Parathyroid adenoma (tissue), 2 donors: ENCODE measurements around the gene MCTP2.

Source experiments
- H2AFZ ChIP-seq: fragments of 300-600 bp; sonication (generic); one replicate; pipeline ENCODE4 v1.7.0; 2017; ENCODE audit warnings: antibody characterized with exemption, mild to moderate bottlenecking
- H3K27ac ChIP-seq: fragments of 300-600 bp; sonication (generic); one replicate; pipeline ENCODE4 v1.7.0; 2017
- H3K27me3 ChIP-seq: fragments of 300-600 bp; sonication (generic); one replicate; pipeline ENCODE4 v1.7.0; 2017; ENCODE audit warnings: low read length; ENCODE audit not compliant: control insufficient read depth, insufficient read depth
- H3K36me3 ChIP-seq: fragments of 300-600 bp; sonication (generic); one replicate; pipeline ENCODE4 v1.7.0; 2017; ENCODE audit warnings: low read length; ENCODE audit not compliant: control insufficient read depth, insufficient read depth
- H3K4me1 ChIP-seq: fragments of 300-600 bp; sonication (generic); one replicate; pipeline ENCODE4 v1.7.0; 2017; ENCODE audit warnings: control low read depth
- H3K4me2 ChIP-seq: fragments of 300-600 bp; sonication (generic); one replicate; pipeline ENCODE4 v1.7.0; 2017; ENCODE audit warnings: low read length
- H3K4me3 ChIP-seq: fragments of 300-600 bp; sonication (generic); one replicate; pipeline ENCODE4 v1.7.0; 2017; ENCODE audit warnings: low read depth, low read length
- H3K79me2 ChIP-seq: fragments of 300-600 bp; sonication (generic); one replicate; pipeline ENCODE4 v1.7.0; 2017; ENCODE audit warnings: control low read depth
- H3K9ac ChIP-seq: fragments of 300-600 bp; sonication (generic); one replicate; pipeline ENCODE4 v1.7.0; 2017; ENCODE audit warnings: mild to moderate bottlenecking
- H3K9me3 ChIP-seq: fragments of 300-600 bp; sonication (generic); one replicate; pipeline ENCODE4 v1.7.0; 2017; ENCODE audit warnings: low read length; ENCODE audit not compliant: control insufficient read depth
- TF ChIP-seq, protein P1 (sequence below): fragments of 300-600 bp; sonication (generic); IDR thresholded peaks from one replicate; pipeline ENCODE4 v1.7.0; 2017; ENCODE audit warnings: antibody characterized with exemption, mild to moderate bottlenecking
- donor health status: primary hyperparathyroidism.

The MCTP2 gene

DNA sequence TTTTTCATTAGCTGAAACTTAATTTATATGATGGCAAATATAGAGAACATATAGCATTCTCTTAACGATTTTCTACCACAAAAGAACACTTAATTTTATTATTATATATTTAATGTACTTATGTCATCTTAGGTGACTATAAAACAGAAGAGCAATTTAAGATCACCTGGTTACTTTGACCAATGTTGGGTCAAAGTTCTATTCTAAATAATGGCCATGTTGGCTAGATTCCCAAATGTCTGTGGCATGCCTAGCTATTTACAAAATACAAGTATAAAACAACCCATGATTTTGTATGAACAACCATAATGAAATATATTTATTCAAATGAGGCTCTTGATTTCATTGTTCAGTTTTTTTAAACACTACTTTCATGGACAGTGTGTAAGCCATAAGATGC lies 200.9 kb downstream of the MCTP2 start:
- Histone ChIP-seq H3K9me3 (no peaks in the 10 kb centered on the region), H3K79me2 (no peaks in the 10 kb centered on the region), H3K9ac (no peak overlapping the region), H3K36me3 (no peaks in the 10 kb centered on the region), H3K4me2 (no peak overlapping the region), H3K27me3 (no peaks in the 10 kb centered on the region), H3K4me1 (no peaks in the 10 kb centered on the region), H3K27ac (no peak overlapping the region), H2AFZ (no peak overlapping the region), H3K4me3 (no peak overlapping the region)
- TF ChIP-seq, protein P1, sequence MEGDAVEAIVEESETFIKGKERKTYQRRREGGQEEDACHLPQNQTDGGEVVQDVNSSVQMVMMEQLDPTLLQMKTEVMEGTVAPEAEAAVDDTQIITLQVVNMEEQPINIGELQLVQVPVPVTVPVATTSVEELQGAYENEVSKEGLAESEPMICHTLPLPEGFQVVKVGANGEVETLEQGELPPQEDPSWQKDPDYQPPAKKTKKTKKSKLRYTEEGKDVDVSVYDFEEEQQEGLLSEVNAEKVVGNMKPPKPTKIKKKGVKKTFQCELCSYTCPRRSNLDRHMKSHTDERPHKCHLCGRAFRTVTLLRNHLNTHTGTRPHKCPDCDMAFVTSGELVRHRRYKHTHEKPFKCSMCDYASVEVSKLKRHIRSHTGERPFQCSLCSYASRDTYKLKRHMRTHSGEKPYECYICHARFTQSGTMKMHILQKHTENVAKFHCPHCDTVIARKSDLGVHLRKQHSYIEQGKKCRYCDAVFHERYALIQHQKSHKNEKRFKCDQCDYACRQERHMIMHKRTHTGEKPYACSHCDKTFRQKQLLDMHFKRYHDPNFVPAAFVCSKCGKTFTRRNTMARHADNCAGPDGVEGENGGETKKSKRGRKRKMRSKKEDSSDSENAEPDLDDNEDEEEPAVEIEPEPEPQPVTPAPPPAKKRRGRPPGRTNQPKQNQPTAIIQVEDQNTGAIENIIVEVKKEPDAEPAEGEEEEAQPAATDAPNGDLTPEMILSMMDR: no peak

DNA sequence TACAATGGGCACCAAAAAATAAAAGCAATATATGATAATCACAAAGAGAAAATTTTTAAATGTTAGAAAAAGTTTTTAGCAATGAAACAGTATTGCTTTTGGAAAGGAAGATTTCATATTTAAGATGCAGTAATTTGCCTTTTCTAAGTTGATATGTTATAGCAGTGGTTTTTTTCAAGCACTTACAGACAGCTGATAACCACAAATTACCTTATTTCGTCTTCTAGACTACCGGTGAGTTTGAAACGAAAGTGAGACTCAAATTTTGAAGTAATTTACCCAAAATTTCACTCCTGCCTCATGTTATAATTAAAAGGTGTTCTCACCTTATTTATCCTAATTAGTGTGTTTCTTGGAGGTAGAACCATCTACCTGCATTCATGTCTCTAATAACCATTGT lies 207.8 kb downstream of the MCTP2 start:
- Histone ChIP-seq H3K27ac (no peak overlapping the region), H3K36me3 (no peaks in the 10 kb centered on the region), H3K27me3 (no peaks in the 10 kb centered on the region), H3K4me1 (no peaks in the 10 kb centered on the region), H3K9ac (no peak overlapping the region), H3K4me2 (no peak overlapping the region), H3K9me3 (no peaks in the 10 kb centered on the region), H2AFZ (no peak overlapping the region), H3K4me3 (no peak overlapping the region), H3K79me2 (no peaks in the 10 kb centered on the region)
- TF ChIP-seq, protein P1: no peak

DNA sequence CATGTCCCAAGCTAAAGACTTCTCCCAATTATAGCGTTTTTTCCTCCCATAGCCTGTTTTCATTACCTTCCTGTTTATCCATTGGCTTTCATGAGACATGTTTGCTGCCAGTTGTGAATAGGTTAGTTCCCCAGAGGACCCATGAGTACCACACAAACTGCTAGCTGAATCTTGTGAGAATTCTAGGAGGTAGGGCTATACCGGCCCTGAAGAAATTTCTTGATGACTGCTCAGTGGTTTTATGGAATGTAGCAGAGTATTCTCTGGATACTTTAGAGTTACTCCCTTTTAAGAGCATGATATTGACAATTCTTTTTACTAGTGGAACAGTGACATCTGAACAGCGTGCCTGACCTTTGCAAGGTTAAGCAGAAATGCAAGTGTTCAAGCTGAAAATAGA lies 210.4 kb downstream of the MCTP2 start:
- Histone ChIP-seq H3K4me2 (no peak overlapping the region), H2AFZ (no peak overlapping the region), H3K9me3 (no peaks in the 10 kb centered on the region), H3K79me2 (no peaks in the 10 kb centered on the region), H3K27me3 (no peaks in the 10 kb centered on the region), H3K4me3 (no peak overlapping the region), H3K4me1 (no peaks in the 10 kb centered on the region), H3K27ac (no peak overlapping the region), H3K36me3 (no peaks in the 10 kb centered on the region), H3K9ac (no peak overlapping the region)
- TF ChIP-seq, protein P1: no peak

DNA sequence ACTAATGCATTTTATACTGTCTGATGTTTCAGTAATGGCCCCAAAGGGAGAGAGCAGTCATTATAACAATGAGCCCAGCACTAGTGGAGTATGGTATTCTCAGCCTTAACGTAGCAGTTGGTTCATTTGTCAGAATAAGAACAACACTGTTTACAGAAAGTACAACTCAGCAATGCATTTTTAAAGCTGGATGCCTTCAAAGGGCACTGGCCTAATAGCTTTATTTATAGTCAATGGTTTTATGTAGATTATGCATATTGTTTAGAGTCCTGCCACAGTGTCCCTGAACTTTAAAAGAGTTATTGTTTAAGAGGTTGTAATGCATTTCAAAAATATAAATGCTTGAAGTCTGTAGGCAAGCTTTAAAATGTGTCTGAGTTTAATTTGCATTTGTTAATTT lies 211.1 kb downstream of the MCTP2 start:
- Histone ChIP-seq H3K4me2 (no peak overlapping the region), H3K9me3 (no peaks in the 10 kb centered on the region), H3K4me3 (no peak overlapping the region), H3K4me1 (no peaks in the 10 kb centered on the region), H3K27ac (no peak overlapping the region), H3K9ac (no peak overlapping the region), H3K79me2 (no peaks in the 10 kb centered on the region), H3K36me3 (no peaks in the 10 kb centered on the region), H2AFZ (no peak overlapping the region), H3K27me3 (no peaks in the 10 kb centered on the region)
- TF ChIP-seq, protein P1: no peak

DNA sequence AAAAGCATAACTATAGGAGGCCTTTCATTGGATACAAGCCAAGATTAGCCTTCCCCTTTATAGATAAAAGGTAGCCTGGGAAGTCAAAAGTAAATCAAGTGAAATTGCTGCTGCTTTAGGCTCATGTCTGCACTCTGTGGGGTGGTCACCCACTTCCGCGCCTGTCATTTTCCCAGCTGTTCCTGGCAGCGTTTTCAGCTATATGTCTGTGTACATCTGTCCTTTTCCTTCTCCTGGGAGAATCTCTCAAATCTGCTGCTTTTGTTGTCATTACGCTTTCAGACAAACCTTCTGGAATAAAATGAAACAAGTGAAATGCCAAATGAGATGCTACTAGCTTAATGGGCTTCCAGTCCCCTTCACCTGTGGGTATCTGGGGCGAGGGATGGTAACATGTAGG lies 211.8 kb downstream of the MCTP2 start:
- Histone ChIP-seq H3K27me3 (no peaks in the 10 kb centered on the region), H3K4me3 (no peak overlapping the region), H2AFZ (no peak overlapping the region), H3K79me2 (no peaks in the 10 kb centered on the region), H3K4me2 (no peak overlapping the region), H3K36me3 (no peaks in the 10 kb centered on the region), H3K9ac (no peak overlapping the region), H3K27ac (no peak overlapping the region), H3K9me3 (no peaks in the 10 kb centered on the region), H3K4me1 (no peaks in the 10 kb centered on the region)
- TF ChIP-seq, protein P1: no peak
